22Rv1 (cell line): ENCODE measurements around the gene BLOC1S4.
"Not testable (repeated sequence)": the region's sequence is repeated elsewhere in the genome, so short reads cannot be mapped to it uniquely, and the experiment has no call there.

ENCODE experiments used
- H3K27ac ChIP-seq: fragments of 450-650 bp; 2 replicates; pipeline ENCODE4 v1.5.1; 2017
- ZFX ChIP-seq: fragments of 450-650 bp; IDR thresholded peaks from 2 replicates; pipeline ENCODE4 v1.6.1; 2017; ENCODE audit warnings: antibody characterized with exemption, borderline replicate concordance
- TF ChIP-seq, protein P1 (sequence below): fragments of 450-650 bp; IDR thresholded peaks from 2 replicates; pipeline ENCODE4 v1.5.1; 2017; ENCODE audit warnings: mild to moderate bottlenecking

BLOC1S4 gene

DNA sequence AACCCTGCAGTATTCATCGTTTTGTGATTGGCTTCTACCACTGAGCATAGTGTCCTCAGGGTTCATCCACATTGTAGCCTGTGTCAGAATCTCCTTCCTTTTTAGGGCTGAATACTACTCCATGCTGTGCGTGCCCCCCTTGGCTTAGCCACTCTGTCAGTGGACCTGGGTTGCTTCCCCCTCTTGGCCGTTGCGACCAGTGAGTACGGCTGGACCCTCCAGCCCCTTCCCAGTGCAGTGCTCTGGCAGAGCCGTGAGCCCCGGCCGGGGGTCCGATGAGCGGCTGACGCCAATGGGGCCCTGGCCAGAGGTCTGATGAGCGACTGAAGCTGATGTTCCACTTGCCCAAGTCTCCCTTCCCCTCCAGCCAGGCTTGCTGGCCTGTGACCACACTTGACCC lies 6.9 kb downstream of the BLOC1S4 start:
- no peak for TF ChIP-seq ZFX
- TF ChIP-seq, protein P1, sequence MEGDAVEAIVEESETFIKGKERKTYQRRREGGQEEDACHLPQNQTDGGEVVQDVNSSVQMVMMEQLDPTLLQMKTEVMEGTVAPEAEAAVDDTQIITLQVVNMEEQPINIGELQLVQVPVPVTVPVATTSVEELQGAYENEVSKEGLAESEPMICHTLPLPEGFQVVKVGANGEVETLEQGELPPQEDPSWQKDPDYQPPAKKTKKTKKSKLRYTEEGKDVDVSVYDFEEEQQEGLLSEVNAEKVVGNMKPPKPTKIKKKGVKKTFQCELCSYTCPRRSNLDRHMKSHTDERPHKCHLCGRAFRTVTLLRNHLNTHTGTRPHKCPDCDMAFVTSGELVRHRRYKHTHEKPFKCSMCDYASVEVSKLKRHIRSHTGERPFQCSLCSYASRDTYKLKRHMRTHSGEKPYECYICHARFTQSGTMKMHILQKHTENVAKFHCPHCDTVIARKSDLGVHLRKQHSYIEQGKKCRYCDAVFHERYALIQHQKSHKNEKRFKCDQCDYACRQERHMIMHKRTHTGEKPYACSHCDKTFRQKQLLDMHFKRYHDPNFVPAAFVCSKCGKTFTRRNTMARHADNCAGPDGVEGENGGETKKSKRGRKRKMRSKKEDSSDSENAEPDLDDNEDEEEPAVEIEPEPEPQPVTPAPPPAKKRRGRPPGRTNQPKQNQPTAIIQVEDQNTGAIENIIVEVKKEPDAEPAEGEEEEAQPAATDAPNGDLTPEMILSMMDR: no peak
- no peak overlapping the region for H3K27ac ChIP-seq

DNA sequence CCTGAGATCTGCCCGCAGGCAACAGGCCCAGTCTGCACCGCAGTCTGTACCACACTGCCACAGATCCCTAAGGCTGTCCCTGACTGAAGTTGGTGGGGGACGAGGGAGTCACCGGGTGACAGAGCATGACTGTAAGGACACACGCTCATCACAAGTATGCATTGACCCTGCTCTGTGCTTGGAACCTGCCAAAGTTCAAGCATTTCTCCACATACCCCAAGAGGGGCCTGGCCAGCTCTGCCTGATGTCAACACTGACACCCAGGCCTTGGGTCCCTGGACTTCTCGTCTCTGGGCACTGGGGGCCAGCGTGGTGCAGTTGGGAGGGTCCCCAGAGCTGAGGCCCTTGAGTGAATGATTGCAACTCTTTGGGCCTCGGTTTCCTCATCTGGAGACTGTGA lies 7.9 kb downstream of the BLOC1S4 start:
- no peak overlapping the region for H3K27ac ChIP-seq
- no peak for TF ChIP-seq ZFX
- TF ChIP-seq, protein P1: no peak

DNA sequence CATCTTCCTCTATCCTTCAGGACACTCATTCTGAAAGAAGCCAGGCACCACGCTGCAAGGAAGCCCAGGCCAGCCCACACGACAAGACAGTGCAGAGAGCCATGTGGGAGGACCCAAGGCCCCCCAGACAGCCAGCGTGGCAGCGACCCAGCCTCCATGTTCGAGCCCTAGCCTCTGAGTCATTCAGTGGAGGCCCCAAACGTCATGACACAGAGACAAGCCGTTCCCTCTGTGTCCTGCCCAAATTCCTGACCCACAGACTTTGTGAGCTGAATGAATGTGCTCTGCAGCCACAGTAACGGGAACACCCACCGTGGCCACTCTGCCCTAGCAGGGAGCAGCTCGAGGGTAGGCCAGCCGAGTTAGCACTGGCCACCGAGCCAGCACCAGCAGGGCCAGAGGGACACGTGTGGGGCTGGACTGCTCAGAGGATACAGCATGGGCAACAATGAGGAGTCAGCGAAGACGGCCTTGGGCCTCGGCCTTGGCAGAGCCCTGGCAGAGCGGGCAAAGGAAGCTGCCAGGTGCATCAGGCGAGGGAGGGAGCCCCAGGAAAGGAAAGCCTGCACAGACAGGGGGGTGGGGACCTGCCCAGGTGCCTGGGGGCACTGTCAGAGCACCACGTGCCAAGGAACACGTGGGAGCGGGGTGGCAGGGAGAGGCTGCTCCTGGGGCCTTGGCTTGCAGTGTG lies 8.6 kb downstream of the BLOC1S4 start:
- no peak for TF ChIP-seq ZFX
- H3K27ac ChIP-seq: no peak overlapping the region

DNA sequence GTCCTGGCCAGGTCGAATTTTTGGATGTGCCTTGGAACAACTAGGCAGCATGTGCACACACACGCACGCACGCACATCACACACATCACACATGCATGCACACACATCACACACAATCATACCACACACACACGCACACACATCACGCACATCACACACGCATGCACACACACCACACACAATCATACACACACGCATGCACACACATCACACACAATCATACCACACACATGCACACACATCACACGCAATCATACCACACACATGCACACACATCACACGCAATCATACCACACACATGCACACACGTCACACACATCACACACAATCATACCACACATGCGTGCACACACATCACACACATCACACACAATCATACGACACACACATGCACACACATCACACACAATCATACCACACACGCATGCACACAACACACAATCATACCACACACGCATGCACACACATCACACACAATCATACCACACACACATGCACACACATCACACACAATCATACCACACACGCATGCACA lies 9.5 kb downstream of the BLOC1S4 start:
- H3K27ac ChIP-seq: not testable (repeated sequence)

DNA sequence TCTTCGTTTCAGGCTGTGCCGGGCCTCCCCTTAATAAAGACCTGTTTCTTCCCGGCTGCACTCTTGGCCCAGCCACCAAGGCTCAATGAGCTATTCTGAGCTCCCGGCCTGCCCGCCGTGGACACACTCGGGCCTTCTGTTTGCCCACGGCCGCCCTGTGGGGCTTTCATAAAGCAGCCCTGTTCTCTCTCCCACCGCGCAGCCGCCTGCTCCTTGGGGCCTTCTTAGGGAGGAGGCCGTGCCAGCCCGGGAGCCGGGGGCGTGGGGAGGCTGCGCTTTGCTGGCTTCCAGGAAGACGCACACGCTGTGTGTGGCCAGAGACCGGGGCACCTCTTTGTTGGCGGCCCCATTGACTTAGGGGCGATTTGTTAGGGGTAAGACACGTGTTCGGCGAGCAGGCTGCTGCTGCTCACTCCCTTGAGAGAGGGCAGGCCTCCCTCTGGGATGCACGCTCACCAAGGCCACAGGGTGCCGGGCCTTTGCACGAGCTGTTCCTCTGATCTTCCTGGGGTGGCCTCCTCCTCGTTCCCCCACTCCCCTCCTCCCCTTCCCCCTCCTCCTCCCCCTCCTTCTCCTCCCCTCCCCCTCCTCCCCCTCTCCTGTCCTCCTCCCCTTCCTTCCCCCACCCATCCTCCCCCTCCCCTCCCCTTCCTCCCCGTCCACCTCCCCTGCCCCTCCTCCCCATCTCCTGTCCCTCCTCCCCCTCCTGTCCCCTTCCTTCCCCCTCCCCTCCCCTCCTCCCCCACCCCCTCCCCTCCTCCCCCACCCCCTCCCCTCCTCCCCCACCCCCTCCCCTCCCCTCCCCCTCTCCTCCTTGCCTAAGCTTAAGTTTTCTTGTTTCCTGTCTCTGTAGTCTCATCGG lies 11.3 kb downstream of the BLOC1S4 start:
- no peak overlapping the region for H3K27ac ChIP-seq

DNA sequence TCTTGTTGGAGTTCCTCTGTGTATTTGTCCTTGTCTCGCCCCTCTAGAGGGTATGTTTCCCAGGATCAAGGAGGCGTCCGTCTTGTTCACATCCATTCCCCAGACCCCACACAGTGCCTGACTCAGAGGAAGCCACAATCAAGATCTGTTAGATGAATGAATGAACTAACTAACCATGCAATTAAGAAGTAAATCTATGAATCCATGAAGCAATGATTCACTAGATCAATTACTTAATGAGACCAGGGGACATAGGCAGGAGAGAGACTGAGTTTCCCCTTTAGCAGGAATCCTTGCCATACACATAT lies 11.9 kb downstream of the BLOC1S4 start:
- TF ChIP-seq, protein P1: no peak
- no peak for TF ChIP-seq ZFX
- no peak overlapping the region for H3K27ac ChIP-seq

More for the DNA sequence above, 11.3 kb downstream of the BLOC1S4 start:
- TF ChIP-seq ZFX: no peak
- TF ChIP-seq, protein P1: no peak

DNA sequence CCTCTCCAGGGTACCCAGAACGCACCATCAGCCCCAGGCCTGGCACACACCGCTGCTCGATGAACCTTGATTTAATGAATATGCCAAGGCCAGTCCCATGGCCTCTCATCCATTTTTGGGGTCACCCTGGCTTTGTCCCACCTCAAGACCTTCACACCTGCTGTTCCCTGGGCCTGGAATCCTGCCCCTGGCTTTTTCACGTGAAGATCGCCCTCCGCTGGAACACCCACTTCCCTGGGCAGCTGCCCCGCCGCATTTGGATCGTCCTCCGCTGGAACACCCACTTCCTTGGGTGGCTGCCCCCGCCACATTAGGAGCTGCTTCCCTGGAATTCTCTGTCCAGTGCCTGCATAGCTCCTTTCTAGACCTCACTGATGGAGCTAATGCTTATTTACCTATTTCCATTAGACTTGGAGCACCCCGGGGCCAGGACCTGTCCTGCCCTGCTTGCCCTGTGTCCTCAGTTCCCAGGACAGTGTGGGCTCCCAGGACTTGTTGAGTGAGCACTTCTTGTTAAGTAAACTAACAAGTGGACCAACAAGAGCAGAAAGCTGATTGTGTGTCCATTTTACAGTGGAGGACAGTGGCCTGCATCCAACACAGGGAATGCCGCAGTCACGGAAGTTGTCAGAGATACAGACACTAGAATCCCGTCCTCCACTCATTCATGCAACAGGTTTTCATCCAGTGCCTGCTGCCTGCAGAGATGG lies 12.5 kb downstream of the BLOC1S4 start:
- TF ChIP-seq, protein P1: no peak
- TF ChIP-seq ZFX: no peak

DNA sequence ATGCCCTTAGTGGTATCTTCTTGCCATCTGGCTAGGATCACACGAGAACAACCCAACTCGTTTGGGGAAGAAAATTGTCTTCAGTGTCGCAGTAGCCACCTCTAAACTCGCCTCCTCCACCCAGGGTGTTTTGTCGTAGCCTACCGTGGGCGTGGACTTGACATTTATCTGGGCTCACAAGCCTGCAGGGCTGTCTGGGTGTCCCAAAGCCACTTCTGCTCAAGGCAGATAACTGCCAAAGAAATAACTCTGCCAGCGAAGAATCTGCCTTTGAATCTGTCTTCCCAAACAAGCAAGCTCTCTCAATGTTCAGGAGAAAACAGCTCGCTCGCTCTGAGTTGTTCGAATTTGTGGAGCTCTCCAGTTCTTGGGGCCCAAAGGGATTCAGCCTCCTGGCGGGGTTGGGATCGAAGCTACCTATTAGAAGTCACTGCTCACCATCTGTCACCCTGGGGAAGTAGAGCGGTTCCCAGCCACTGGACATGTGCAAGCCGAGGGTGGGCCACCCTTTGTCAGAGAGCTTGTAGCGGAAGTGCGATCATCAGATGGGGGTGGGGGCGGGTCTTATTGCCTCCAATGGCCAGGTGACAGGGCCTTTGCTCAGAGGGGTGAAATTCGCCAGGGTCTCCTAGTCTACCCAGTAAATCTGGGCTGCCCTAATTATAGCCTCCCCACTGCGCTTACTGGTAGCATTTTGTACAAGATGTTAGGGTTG lies 14.8 kb downstream of the BLOC1S4 start:
- TF ChIP-seq ZFX: no peak
- TF ChIP-seq, protein P1: no peak
- H3K27ac ChIP-seq: no peak overlapping the region

More for the DNA sequence above, 12.5 kb downstream of the BLOC1S4 start:
- no peak overlapping the region for H3K27ac ChIP-seq
